ENCODE measurements around the gene NDFIP1.
"Not testable (repeated sequence)": the region's sequence is repeated elsewhere in the genome, so short reads cannot be mapped to it uniquely, and the experiment has no call there.

The NDFIP1 gene

DNA sequence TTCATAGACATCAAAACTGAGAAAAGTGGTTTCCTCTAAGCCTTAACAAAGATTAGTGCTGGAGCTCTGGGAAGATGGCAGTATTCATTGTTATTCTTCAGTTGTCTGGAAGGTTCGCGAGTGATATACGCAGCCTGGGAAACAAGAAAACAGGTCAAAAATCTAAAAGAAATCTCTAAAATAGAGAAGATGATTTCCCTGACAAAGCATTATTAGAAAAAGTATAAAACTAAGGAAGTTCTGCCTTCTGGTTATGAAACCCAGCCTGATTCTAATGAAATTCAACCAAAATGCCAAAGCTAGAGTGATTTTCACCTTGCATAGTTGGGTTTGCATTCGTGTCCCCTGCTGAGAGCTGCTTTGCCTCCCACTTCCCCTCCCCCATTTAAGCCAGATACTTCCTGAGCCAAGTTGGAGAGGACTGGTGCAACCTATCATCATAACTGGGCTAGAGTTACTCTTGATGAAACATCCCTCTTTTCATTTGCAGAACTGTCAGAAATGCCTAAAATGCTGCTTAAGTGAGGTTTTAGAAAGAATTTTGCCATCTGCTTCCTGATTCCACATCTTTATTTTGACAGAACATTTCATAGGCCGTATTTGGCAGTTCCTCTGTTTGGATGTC is 48.4 kb downstream of the NDFIP1 start:
- DNase-seq, result no peak

DNA sequence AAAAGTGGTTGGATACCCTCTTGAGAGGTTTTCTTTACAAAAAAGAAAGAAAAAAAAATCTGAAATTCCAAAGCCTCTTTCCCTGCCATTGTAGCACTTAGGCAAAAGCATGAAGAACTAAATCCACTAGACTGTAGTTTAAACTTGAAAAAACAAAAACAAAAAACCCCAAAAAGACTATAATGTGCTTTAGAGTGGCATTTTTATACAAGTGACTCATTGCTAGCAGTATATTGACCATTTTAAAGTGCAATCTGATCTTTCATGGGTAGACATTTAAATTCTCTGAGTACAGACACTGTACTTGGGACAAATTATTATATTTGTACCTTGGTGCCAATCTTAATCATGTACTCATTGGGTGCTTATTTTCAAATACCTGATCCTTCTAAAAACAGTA is 50.8 kb downstream of the NDFIP1 start:
- no peak for DNase-seq

DNA sequence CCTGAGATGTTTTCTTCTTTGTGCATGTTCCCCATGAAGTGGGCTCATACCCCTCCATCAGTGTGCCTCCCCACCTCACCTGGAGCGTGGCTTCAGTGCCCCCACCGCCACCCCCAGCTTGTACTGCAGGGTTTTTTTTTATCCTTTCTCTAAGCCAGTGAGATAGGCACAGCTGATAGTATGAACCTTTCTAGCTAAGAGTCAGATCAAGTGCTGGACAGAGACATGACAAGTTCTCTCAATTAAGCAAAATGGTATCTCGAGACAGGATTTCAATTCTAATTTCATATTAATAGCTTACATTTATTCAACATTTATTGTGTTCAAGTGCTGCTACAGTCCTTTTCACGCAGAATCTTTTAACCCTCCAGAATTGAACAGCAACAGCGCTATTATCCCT is 55.7 kb downstream of the NDFIP1 start:
- DNase-seq, result no peak

DNA sequence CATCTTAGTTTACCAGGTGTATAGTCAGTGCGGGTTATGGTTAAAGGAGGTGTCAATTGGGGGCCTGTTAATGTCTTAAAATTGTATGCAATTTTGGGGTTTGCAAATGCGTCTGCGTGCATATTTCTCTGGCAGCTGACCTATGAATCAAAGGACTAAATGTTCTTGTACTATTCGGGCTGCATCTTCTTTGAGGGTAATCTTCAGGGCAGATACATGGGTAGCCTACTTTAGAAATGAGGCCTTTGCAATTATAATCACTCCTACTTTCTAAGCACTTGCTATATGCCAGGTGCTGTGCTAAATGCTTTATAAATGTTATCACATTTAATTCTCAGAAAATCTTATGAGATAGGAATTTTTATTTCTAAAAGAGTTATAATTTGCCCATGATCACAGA is 58.2 kb downstream of the NDFIP1 start:
- DNase-seq, result no peak

DNA sequence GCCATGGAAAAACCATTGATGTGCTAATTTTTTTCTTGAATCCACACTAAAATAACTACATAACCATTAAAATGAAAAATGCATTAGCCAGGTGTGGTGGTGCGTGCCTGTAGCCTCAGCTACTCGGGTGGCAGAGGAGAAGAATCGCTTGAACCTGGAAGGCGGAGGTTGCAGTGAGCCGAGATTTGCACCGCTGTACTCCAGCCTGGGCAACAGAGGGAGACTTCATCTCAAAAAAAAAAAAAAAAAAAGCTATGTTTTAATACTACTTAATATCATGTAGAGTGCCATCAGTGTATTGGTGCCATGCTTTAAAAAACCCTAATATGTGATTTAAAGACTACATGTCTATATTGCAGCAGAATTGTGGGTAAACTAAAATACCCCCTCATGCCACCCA is 58.9 kb downstream of the NDFIP1 start:
- no peak for DNase-seq

DNA sequence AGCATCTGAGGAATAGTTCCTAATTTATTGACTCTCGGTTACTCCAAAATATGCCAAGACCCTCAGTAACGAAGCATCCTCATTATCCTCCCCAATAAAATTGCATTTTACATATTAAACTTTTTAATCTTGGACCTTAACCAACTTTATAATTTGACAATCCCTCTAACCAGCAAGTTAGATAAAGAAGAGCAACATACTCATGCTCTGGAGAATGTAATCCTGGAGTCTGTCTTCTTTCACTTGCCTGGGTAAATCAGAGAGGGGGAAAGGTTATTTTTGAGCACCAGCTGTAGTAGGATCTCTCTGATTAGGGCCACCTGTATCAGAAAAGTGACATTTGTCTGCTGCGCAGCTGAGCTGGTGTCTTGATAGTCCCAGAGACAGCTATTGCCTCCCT is 59.8 kb downstream of the NDFIP1 start:
- no peak for DNase-seq

DNA sequence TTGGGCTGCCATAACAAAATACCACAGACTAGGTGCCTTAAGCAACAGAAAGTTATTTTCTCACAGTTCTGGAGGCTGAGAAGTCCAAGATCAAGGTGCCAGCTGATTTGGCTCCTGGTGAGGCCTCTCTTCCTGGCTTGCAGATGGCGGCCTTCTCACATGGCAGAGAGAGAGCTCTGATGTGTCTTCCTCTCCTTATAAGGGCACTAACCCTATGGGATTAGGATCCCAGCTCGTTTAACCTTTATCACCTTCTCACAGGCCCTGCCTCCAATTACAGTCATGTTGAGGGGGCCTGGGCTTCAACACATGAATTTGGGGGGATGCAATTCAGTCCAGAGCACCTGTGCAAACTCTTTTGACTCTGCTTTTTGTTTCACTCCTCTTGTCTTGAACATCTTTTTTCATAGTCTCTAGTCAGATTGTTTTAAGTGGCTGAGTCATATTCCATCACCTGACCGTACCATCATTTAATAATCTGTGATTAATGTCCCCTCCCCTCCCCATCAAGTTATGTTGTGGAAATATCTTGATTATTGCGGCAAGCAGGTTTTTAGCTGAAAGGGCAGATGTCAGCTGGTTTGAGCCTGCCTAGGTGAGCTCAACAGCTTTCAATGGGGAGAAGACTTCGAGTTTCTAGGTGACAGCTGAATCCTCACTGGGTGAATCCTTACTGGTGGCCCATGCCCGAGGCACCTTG is 61.8 kb downstream of the NDFIP1 start:
- no peak for DNase-seq

DNA sequence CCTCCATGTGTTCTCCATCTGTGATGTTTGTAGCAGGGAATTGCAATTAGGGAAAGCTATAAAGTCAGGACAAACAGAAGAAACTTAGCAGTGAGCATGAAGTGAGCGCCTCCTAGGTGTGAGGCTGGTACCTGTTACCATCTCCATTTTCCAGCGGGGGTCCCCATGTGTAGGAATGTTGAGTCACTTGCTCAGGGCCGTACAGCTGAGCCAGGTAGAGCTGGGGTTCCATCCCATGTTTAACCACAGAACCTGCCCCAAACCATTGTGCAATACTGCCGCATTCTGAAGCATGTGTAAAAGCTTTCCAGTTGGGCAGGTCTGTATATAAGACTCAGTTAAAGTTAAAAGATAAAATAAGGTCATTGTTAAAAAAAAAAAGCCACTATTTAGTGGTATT is 62.7 kb downstream of the NDFIP1 start:
- no peak for DNase-seq

DNA sequence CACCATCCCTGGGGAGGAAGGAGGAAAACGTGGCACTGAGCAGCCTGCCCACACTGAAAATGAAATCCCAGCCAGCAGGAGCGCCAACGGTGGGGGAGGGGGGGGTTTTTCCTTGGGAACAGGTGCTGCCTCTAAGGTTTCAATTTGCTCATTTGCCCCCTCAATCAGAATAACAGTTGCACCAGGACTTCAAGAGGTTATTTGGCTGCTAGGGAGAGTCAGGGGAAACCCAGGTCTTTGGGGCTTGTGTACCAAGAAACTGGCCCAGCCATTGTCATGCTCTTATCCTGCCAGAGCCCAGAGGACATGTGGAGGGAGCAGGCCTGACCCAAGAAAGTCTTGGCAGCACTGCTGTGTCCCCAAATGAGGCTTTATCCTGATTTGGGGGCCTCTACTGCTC is 66.5 kb downstream of the NDFIP1 start:
- DNase-seq, result no peak

DNA sequence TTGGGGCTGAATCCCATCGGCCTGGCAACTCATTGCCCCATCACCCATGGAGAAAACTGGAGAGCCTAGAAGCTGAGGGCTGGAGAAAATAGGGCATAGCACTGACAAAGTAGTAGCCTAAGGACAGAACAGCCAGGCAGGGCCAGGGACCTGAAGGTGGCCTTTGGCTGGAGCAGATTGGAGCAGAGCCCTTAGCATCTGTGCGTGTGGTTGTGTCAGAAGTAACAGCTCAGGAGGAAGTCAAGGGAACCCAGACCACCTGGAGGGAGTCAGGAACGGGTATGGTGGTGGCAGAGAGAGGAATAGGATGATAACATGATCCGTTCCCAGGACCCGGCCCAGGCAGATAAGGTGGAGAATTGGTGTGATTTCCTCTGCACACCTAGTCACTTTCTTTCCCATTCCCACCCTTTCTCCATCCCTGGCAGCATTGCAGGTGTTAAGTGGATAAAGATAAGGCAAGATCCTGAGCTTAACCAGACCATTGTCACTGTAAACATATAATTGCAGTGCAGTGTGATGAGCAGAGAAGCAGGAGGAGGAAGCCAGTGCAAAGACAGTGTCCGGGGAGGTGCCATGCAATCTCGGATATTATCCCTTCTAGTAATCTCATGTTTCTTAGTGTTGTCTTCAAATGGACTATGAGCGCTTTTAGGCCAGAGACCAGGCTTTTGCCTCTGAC is 67.0 kb downstream of the NDFIP1 start:
- DNase-seq, result no peak

DNA sequence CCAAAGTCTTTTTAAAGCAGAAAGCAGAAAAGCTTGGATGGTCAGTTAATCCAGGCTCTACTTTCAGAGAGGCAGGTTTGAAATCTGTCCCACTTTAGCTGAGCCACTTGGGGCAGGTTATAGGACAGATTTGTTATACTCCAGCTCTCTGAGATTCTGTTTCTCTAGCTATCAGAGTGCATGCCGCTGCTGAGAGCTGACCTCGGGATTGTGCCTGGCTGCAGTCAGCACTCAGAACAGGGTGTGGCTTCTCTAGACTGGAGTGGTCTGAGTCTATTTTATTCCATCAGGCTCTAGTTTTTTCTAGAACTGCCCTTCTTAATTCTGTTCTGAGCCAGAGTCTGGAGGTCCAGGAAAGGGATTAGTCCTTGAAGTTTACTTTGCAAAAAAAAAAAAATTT is 67.7 kb downstream of the NDFIP1 start:
- no peak for DNase-seq

DNA sequence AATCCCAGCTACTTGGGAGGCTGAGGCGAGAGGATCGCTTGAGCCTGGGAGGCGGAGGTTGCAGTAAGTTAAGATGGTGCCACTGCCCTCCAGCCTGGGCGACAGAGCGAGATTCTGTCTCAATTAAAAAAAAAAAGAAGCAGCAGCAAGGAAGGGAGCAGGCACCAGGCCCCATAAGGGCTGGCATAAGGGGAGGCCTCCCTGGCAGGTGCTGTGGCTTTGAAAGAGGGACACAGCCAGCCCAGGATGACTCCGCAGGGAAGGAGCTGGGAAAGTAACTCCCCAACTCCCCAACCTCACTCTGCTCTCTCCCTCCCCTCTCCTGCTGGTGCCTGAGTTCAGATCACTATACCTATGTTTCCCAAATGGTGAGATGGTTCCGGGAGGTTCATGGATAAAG is 70.1 kb downstream of the NDFIP1 start:
- no peak for DNase-seq

DNA sequence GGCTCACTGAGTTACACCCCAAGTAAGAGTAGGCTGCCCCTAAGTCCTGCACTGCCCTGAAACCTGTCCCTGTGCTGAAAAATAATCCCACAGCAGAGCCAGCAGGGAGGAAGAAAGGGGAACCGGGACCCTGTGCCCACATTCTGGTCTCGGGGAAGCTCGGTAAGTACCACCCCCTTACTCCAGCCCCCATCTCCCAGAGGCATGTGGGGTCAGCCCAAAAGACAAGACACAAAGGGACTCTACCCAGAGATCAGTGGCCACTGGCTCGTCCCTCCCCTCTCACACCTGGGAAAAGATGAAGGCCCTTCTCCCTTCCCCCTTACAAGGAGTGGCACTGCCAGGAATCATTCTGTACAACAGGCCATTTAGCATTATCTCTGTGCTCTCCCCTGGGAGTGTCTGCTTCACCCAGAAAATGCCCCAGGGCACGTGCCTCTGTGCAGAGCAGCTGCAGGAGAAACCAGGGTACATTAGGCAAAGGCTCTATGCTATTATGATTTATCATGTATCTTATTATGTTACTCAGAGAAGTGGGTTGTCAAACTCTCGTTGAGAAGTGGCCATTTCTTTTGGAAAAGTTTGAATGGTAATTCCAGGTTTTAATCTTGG is 71.3 kb downstream of the NDFIP1 start:
- no peak for DNase-seq

DNA sequence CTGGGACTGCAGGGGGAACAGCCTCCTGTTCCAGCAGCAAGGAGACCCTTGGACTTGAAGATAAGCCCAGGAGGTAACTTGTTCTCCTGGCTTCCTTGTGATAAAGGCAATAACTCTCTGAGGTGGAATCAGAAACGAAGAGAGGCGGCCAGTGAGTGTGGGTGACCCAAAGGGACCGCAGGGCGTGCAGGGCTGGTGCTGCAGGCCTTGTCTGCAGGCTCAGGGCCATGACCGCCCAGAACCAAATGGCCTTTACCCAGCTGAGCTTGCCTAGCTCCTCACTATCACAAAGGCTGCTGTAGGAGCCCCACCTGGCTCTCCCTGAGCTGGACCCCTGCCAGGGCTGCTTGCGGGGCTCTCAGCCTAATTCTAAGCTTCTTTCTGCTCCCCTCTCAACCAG is 72.5 kb downstream of the NDFIP1 start:
- DNase-seq, result no peak

DNA sequence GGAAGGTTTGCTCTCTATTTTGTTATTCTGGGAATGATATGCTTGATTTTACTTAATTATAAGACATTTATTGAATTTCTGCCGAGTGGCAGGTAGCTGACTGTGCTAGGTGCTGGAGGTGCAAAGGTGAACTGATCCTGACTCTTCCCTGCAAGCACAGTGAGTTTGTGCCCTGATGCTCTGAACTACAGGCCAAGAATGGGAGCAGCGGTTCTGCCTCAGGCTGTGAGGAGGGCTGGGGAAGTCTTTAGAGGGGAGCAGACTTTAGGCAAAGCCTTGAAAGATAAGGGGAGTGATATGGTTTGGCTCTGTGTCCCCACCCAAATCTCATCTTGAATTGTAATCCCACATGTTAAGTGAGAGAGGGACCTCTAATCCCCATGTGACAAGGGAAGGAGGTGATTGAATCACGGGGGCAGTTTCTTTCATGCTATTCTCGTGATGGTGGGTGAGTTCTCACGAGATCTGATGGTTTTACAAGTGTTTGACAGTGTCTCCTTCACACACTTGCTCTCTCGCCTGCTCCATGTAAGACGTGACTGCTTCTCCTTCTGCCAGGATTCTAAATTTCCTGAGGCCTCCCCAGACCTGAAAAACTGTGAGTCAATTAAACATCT is 73.1 kb downstream of the NDFIP1 start:
- no peak for DNase-seq

DNA sequence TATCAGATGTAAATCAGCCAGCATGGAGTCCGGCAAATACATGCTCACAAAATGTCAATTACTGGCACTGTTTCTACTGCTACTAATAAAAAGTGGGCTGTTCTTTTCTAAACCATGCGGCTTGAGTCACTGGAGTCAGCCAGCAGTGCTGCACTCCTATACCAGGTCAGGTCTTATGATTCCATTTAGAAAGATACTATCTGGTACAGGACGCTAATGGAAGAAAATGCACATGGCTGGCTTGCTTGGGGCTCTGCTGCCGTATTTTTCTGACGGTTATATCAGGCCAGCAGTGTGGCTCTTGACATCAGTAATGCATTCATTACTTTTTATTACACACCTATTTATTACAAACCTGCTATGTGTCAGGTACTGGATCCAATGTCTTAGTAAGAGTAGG is 74.3 kb downstream of the NDFIP1 start:
- DNase-seq, result no peak

DNA sequence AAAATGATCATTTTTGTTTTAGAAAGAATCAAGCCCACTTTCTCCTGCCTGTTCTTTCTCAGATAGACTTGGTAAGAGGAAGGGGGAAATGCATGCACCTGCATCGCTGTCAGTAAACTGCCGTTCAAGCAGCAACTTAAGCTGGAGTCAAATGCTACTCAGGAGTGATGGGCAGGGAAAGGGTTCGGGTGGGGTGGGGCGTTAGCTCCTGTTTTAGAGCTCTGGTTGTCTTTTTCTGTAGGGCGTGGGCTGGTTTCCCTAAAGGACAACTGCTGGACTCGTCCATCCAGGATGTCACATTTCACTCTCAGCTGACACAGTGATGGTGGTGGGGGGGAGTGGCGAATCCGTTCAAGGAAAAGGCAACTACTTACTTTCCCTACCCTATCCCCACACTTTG is 75.0 kb downstream of the NDFIP1 start:
- no peak for DNase-seq

DNA sequence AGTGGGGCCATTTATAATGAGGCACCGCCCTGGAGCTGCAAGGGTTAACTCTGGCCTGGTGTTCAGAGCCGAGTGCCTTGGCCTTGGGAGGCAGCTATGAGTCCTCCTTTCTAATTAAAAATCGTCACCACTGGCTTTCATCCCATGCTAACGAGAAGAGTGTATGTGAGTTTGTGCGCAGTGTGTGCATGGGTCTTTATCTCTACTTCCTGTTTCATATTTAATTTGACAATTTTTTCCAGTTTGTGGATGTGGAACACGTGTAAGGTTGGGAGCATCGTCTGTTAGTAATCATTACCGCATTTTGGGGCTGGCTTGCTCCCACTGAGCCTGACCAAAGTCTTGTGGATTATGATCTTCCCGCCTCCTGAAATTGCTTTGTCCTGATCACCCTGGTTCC is 76.4 kb downstream of the NDFIP1 start:
- DNase-seq, result no peak

DNA sequence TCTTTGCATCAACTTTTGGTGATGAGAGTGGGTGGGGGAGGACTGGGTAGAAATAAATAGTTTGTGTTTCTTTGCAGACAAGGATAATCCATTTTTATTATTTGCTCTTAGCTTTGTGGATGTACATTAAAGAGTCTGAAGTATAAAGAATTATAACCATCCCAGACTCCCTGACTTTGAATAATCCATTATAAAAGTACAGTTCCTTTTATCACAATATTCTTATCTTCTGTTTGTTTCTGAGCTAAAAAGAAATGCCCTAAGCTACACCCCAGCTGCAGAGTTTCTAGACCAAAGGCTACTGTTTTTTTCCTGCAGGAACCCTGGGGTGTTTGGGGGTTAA is 77.9 kb downstream of the NDFIP1 start:
- no peak for DNase-seq

DNA sequence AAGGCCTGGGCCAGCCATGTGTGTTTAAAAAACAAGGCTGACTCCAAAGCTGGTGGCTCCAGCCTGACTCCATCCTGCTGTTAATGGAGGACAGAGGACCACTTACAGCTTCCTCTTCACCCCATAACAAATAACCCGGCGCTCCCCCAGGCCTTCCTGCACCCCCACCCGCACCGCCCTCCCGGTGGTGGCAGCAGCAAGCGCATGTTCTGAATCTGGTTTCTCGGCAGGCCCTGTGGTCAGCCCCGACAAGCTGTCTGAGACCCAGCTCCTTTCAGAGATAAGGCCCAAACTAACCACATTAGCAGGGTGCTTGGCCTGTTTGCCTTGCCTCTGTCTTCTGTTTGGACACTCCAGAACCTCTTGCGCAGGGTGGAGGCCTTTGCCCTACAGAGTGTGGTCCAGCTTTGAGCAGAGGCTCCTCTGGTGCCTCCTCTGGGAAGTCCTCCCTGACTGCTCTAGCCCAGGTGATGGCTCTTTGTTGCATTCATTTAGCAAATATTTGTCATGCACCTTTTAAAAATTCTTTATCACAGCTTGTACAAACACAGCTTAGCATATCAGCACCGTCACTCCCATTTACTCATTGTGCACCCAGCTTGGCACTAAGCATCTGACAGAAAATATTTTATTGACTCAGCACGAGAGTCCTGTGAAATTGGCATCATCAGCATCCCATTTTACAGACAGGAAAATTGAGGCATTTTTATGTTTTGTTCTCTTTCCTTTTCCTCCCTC is 78.4 kb downstream of the NDFIP1 start:
- DNase-seq, result no peak

DNA sequence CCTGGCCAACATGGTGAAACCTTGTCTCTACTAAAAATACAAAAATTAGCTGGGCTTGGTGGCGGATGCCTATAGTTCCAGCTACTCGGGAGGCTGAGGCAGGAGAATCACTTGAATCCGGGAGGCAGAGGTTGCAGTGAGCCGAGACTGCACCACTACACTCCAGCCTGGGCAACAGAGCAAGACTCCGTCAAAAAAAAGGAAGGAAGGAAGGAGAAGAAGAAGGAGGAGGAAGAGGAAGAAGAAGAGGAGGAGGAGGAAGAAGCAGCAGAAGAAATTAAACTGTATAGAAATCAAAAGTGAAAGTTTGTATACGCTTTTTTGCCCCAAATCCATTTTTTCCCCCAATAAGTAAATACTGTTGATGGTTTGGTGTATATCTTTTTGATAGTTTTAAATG is 80.1 kb downstream of the NDFIP1 start:
- DNase-seq, result not testable (repeated sequence)

DNA sequence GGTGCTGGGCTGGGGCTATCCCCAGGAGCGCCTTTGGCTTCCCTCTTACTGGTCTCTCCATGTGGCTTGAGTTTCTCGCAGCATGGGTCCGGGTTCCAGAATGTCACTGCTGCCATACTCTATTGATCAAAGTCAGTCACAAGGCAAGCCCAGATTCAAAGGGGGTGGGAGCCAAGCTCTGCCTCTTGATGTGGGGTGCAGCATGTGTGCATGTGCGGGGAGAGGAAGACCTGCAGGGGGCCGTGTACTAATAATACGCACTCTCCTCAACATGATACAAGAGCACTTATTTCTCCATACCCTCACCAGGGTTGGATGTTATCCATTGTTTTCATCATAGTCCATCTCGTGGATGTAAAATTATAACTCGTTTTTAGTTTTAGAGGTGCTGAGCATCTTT is 81.2 kb downstream of the NDFIP1 start:
- DNase-seq, result no peak

DNA sequence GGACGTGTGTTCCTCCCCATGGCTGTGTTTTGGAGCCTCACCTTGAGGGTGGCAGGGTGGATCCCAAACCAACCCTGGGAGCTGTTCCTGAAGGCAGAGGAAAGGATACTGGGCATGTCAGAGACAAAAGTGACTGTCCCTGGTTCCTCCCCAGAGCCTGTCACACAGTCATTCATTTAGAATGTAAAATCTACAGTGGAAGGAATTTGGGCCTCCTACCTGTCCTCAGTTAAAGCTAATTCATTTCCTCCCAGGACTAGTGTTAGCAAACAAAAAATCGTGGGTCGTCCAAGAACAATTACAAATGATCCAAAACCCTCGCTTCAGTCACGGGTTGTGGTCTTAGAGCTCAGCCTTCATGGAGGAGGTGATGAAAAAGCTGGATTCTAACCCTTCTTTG is 83.2 kb downstream of the NDFIP1 start:
- DNase-seq, result no peak
